ENCODE data around the gene BHLHE23.

BHLHE23 gene

GRCh38 chr20:63006540-63007359 lies at the start of gene BHLHE23:
BHLHE23 (minus strand) TSS chr20:63006964; CDS start chr20:63006774, 190 bp downstream.
- DNase-seq, result no peak
- intact Hi-C loops (cut with DNase I), result loop anchor here (10.0 kb wide), 1 partner anchor 112 kb away; no protein-coding TSS in a partner anchor

- DNase-seq, result peak in 8 of 42 donors; percentile 1 to 22 (median 8)
- intact Hi-C loops (cut with DNase I), result loop anchor here (5.0 kb wide), 1 partner anchor 177 kb away; no protein-coding TSS in a partner anchor
These were observed 48.9 kb upstream of the BHLHE23 start for GRCh38 chr20:63055575-63056235.

- peak in 10 of 42 donors; percentile 1 to 41 (median 14) for DNase-seq
- intact Hi-C loops (cut with DNase I), result loop anchor here (5.0 kb wide), 2 partner anchors 113 to 178 kb away; no protein-coding TSS in a partner anchor
These were observed 48.0 kb upstream of the BHLHE23 start for GRCh38 chr20:63054681-63055240.

GRCh38 chr20:63054103-63054474 lies 47.3 kb upstream of the BHLHE23 start:
- intact Hi-C loops (cut with DNase I), result loop anchor here (5.0 kb wide), 1 partner anchor 113 kb away; no protein-coding TSS in a partner anchor
- DNase-seq, result peak in 6 of 42 donors; percentile 2 to 26 (median 9)

GRCh38 chr20:63053432-63054102 lies 46.8 kb upstream of the BHLHE23 start:
- intact Hi-C loops (cut with DNase I), result loop anchor here (5.0 kb wide), 1 partner anchor 114 kb away; no protein-coding TSS in a partner anchor
- DNase-seq, result peak in 29 of 42 donors; percentile 11 to 74 (median 45)

- peak in 1 of 42 donors; percentile 5 for DNase-seq
- intact Hi-C loops (cut with DNase I), result loop anchor here (5.0 kb wide), 1 partner anchor 114 kb away; no protein-coding TSS in a partner anchor
These were observed 46.0 kb upstream of the BHLHE23 start for GRCh38 chr20:63052571-63053431.

- no peak for DNase-seq
- intact Hi-C loops (cut with DNase I), result loop anchor here (5.0 kb wide), 1 partner anchor 115 kb away; no protein-coding TSS in a partner anchor
These were observed 45.1 kb upstream of the BHLHE23 start for GRCh38 chr20:63051911-63052310.

- no peak for DNase-seq
These were observed 44.6 kb upstream of the BHLHE23 start for GRCh38 chr20:63051186-63051860.

GRCh38 chr20:63050406-63050805 lies 43.6 kb upstream of the BHLHE23 start:
- DNase-seq, result no peak
- intact Hi-C loops (cut with DNase I), result loop anchor here (5.0 kb wide), 1 partner anchor 117 kb away; no protein-coding TSS in a partner anchor

More at GRCh38 chr20:63051186-63051860, 44.6 kb upstream of the BHLHE23 start:
- intact Hi-C loops (cut with DNase I), result loop anchor here (5.0 kb wide), 1 partner anchor 116 kb away; no protein-coding TSS in a partner anchor

GRCh38 chr20:63049561-63050221 lies 42.9 kb upstream of the BHLHE23 start:
- intact Hi-C loops (cut with DNase I), result loop anchor here (5.0 kb wide), 1 partner anchor 118 kb away; no protein-coding TSS in a partner anchor
- no peak for DNase-seq

- intact Hi-C loops (cut with DNase I), result no loop called here
- DNase-seq, result no peak
These were observed 42.4 kb upstream of the BHLHE23 start for GRCh38 chr20:63049191-63049518.

GRCh38 chr20:63048516-63049190 lies 41.9 kb upstream of the BHLHE23 start:
- intact Hi-C loops (cut with DNase I), result no loop called here

GRCh38 chr20:63047946-63048345 lies 41.2 kb upstream of the BHLHE23 start:
- no peak for DNase-seq
- intact Hi-C loops (cut with DNase I), result no loop called here

More at GRCh38 chr20:63048516-63049190, 41.9 kb upstream of the BHLHE23 start:
- no peak for DNase-seq

- intact Hi-C loops (cut with DNase I), result no loop called here
- DNase-seq, result no peak
These were observed 40.5 kb upstream of the BHLHE23 start for GRCh38 chr20:63047267-63047666.

- no peak for DNase-seq
- intact Hi-C loops (cut with DNase I), result no loop called here
These were observed 40.1 kb upstream of the BHLHE23 start for GRCh38 chr20:63046841-63047240.

- intact Hi-C loops (cut with DNase I), result no loop called here
- no peak for DNase-seq
These were observed 39.2 kb upstream of the BHLHE23 start for GRCh38 chr20:63045991-63046390.
